ENCODE results near the gene LRIG3.
A peak's percentile ranks its signal among the peaks of the same experiment; 100 is the strongest.
"Not testable (repeated sequence)": the region's sequence is repeated elsewhere in the genome, so short reads cannot be mapped to it uniquely, and the experiment has no call there.

The LRIG3 gene

DNA sequence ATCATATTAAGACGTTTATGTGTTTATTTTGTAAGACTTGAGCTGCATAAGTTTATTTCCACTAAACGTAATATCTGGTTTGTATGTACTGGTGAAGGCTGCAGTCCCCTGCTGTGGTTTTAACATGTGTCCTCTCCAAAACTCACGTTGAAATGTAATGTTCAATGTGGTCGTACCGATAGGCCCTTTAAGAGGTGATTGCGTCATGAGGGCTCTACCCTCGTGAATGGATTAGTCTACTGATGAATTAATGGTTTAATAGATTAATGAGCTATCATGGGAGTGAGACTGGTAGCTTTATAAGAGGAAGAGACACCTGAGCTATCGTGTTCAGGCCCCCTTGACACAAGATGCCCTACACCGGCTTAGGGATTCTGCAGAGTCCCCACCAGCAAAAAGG is 14.9 kb downstream of the LRIG3 start:
- DNase-seq (ENCODE audit: low read depth) = no peak
- H3K4me3 ChIP-seq (ENCODE audit: low read depth, low read length) = no peak overlapping the region
- TF ChIP-seq, protein P1, sequence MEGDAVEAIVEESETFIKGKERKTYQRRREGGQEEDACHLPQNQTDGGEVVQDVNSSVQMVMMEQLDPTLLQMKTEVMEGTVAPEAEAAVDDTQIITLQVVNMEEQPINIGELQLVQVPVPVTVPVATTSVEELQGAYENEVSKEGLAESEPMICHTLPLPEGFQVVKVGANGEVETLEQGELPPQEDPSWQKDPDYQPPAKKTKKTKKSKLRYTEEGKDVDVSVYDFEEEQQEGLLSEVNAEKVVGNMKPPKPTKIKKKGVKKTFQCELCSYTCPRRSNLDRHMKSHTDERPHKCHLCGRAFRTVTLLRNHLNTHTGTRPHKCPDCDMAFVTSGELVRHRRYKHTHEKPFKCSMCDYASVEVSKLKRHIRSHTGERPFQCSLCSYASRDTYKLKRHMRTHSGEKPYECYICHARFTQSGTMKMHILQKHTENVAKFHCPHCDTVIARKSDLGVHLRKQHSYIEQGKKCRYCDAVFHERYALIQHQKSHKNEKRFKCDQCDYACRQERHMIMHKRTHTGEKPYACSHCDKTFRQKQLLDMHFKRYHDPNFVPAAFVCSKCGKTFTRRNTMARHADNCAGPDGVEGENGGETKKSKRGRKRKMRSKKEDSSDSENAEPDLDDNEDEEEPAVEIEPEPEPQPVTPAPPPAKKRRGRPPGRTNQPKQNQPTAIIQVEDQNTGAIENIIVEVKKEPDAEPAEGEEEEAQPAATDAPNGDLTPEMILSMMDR (conservative IDR thresholded peaks at IDR 0.05; ENCODE audit: low read depth, low read length) = no peak

DNA sequence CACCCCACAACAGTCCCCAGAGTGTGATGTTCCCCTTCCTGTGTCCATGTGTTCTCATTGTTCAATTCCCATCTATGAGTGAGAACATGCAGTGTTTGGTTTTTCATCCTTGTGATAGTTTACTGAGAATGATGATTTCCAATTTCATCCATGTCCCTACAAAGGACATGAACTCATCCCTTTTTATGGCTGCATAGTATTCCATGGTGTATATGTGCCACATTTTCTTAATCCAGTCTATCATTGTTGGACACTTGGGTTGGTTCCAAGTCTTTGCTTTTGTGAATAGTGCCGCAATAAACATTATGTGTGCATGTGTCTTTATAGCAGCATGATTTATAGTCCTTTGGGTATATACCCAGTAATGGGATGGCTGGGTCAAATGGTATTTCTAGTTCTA is 17.6 kb downstream of the LRIG3 start:
- H3K4me3 ChIP-seq (ENCODE audit: low read depth, low read length); DNase-seq (ENCODE audit: low read depth): not testable (repeated sequence)

DNA sequence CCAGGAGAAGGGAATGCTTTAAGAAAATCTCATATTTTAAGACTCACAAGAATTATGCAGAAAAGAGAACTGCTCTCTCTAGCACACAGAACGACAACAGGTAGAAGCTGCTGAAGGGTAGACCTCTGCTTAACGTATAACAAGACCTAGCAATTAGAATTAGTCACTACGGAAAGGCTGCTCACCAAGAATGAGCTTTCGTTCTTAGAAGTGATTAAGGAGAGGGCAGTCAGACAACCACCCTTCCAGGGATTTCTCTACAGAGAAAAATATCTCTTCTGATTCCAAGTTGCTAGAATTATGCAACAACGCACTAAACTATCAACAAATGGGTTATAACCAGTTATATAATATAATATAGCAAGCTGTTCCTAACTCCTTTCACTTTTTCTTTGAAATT is 18.6 kb downstream of the LRIG3 start:
- TF ChIP-seq, protein P1 (conservative IDR thresholded peaks at IDR 0.05; ENCODE audit: low read depth, low read length) = no peak
- H3K4me3 ChIP-seq (ENCODE audit: low read depth, low read length) = no peak overlapping the region
- no peak for DNase-seq (ENCODE audit: low read depth)

DNA sequence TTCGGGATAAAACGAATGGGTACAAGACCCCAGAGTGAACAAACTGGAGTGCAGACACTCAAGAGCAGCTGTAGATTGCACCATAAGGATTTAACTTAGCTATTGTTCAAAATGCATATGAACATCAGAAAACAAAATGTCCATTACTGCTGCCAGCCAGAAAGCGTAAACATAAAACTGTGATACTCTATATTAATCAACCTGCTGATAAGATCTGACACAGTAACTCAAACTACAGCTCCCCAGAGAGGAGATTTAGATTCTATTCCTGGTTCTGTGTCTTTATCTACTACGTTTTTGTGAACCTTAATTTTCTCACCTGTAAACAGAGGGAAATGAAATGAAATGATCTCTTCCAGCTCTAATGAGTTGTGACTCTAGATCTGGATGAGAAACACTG is 22.3 kb downstream of the LRIG3 start:
- H3K4me3 ChIP-seq (ENCODE audit: low read depth, low read length) = no peak overlapping the region
- TF ChIP-seq, protein P1 (conservative IDR thresholded peaks at IDR 0.05; ENCODE audit: low read depth, low read length) = no peak
- DNase-seq (ENCODE audit: low read depth) = no peak

DNA sequence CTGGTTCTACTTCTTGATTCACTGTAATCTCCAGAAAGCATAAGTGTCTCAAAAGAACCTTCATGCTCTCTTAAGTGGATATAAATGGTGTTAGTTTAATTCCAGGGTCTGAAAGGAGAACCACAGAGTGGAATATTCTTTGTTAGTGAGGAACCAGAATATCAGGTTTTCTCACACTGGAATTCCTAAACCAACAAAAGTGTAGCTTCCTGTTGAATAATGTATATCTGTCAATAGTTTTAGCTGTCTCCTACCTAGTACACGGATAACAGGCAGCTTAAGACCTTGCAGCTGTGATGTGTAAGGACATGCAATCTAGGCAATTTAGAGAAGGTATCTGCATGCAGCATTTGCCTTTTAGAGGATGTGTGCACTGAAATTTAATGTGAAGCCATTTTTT is 24.0 kb downstream of the LRIG3 start:
- TF ChIP-seq, protein P1 (conservative IDR thresholded peaks at IDR 0.05; ENCODE audit: low read depth, low read length) = no peak
- no peak overlapping the region for H3K4me3 ChIP-seq (ENCODE audit: low read depth, low read length)
- no peak for DNase-seq (ENCODE audit: low read depth)

DNA sequence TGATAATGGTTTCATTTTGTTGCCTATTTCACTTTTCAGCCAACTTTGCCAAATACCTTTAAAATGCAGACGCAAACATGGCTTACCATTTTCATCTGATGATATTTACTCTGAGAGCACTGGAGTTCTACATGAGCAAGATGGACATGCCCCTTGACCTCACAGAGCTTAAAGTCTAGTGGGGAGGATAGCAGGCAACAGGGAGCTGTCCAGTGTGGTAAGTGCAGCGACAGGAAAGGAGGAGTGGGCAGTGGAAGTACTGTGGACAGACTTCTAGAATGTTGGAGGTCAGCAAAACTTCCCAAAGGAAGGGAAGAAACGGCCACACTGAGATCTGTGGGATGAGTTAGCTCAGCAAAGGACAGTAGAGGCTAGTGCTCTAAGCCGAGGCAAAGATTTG is 25.3 kb downstream of the LRIG3 start:
- no peak overlapping the region for H3K4me3 ChIP-seq (ENCODE audit: low read depth, low read length)
- TF ChIP-seq, protein P1 (conservative IDR thresholded peaks at IDR 0.05; ENCODE audit: low read depth, low read length) = no peak
- no peak for DNase-seq (ENCODE audit: low read depth)

DNA sequence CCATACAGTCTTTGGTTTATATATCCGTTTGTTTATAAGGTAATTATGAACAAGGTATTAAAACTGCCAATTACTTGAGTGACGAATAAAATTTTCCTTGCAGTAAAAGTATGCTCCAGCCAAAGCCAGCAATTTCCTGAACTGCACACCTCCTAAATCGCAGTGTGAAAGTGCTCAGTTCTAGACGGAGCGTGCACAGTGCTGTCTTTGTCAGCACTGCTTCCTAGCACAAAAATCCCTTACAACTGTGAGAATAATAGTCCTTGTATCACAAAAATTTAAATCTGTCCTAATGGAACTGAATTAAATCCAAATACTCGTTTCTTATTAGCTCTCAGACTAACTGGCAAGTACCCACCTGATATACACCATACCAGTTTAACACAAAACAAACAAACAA is 26.3 kb downstream of the LRIG3 start:
- H3K4me3 ChIP-seq (ENCODE audit: low read depth, low read length) = no peak overlapping the region
- TF ChIP-seq, protein P1 (conservative IDR thresholded peaks at IDR 0.05; ENCODE audit: low read depth, low read length) = no peak
- no peak for DNase-seq (ENCODE audit: low read depth)

DNA sequence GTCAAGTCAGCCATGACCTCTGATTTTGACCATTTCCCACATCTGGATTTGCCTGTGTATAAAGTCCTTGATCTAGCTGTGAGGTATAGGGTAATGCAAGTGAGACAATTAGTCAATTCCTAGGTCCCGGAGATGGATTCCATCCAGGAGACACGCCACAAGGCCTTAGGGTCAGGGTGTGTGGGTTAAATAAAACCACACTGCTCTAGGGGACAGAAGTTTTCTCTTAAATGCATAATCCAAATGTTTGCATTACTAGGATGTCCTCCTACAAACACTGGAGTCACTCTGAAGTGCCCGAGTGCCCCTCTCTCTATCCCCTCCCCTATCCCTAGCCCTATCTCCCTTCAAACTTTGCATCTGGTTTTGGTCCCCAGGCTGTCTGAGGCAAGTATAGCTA is 26.8 kb downstream of the LRIG3 start:
- peak; percentile 63 for DNase-seq (ENCODE audit: low read depth)
- no peak overlapping the region for H3K4me3 ChIP-seq (ENCODE audit: low read depth, low read length)
- TF ChIP-seq, protein P1 (conservative IDR thresholded peaks at IDR 0.05; ENCODE audit: low read depth, low read length) = no peak

Data from choroid plexus epithelial cell (primary cell).